ENCODE data around the gene MVK.

The MVK gene

GRCh38 chr12:109639151-109639872 is 65.7 kb downstream of the MVK start:
- DNase-seq = no peak

GRCh38 chr12:109640961-109641360 is 67.4 kb downstream of the MVK start:
- DNase-seq = no peak

GRCh38 chr12:109641422-109641821 is 67.8 kb downstream of the MVK start:
- DNase-seq = no peak

- DNase-seq = no peak
Observed at GRCh38 chr12:109642506-109643132, 69.0 kb downstream of the MVK start.

GRCh38 chr12:109645194-109645593 is 71.6 kb downstream of the MVK start:
- no peak for DNase-seq

GRCh38 chr12:109645708-109646107 is 72.1 kb downstream of the MVK start:
- DNase-seq = no peak
